Lower leg skin (tissue), 4 donors: ENCODE results near the gene ANKRD34B. TPM values are rescaled to one million over a fixed set of nuclear protein-coding genes. Genes with fewer than 3 reads are reported as not detected.

Experiments
- DNase-seq, 2 donors: peaks; one replicate each; pipeline ENCODE4 v3.0.0-alpha.2; 2019; ENCODE audit warnings: low spot score in 2 of 2
- H3K4me3 ChIP-seq: fragments of 200-600 bp; sonication (generic); 2 replicates; pipeline ENCODE4 v1.5.1; 2017; ENCODE audit warnings: mild to moderate bottlenecking, low read depth; ENCODE audit not compliant: poor library complexity, severe bottlenecking
- POLR2A ChIP-seq, 2 donors: fragments of 450-650 bp; IDR thresholded peaks; one replicate each; pipeline ENCODE4 v1.6.1; 2016 to 2017; ENCODE audit warnings: antibody characterized with exemption in 2 of 2, mild to moderate bottlenecking in 1 of 2, moderate library complexity in 1 of 2
- WGBS, 2 donors: methylation state at CpG; one replicate each; pipeline ENCODE4 v1.1.5; 2018; 5-methylcytosine and 5-hydroxymethylcytosine counted together
- intact Hi-C: fragments of 100-400 bp; cut with DNase I; formaldehyde crosslinking; loops from one replicate; pipeline ENCODE4 v1.15.0; 2023; ENCODE audit warnings: low total_unique reads
- total RNA-seq, 4 donors: library from RNA; depleted of rRNA; stranded (reverse); fragments of >200 nt; gene quantifications; one replicate each; pipeline ENCODE4 v1.1.0, GENCODE V29; 2016
- TF ChIP-seq, protein P1 (sequence below), 3 donors: fragments of 450-650 bp; IDR thresholded peaks; one replicate each; pipeline ENCODE4 v1.5.1; 2016; ENCODE audit warnings: antibody characterized with exemption in 3 of 3, mild to moderate bottlenecking in 3 of 3, moderate library complexity in 2 of 3

Gene ANKRD34B
- total RNA-seq, 4 donors from 2014 or later, result not detected

DNA sequence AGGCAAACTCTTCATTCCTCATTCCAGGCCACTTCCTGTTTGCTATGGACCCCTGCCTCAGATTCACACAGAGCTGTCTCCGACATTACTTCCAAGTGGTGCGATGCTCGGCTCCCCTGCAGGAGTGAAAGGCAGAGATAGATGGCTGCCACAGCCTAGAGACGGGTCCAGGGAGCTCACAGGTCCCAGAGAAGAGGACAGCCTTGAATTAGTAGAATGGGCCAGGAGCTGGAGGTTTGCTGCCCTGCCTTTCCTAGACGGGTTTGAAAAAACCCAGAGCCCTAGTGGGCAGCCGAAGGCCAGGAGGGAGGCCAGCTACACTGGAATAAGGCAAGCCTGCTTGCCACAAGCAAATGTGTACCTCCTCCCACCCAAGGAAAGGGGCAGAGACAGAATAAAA is 1.8 kb downstream of the ANKRD34B start:
- 78 to 81% methylated on average over 6 of the region's 6 CpGs for WGBS, 2 donors
- intact Hi-C loops, result no loop called here
- TF ChIP-seq, protein P1, sequence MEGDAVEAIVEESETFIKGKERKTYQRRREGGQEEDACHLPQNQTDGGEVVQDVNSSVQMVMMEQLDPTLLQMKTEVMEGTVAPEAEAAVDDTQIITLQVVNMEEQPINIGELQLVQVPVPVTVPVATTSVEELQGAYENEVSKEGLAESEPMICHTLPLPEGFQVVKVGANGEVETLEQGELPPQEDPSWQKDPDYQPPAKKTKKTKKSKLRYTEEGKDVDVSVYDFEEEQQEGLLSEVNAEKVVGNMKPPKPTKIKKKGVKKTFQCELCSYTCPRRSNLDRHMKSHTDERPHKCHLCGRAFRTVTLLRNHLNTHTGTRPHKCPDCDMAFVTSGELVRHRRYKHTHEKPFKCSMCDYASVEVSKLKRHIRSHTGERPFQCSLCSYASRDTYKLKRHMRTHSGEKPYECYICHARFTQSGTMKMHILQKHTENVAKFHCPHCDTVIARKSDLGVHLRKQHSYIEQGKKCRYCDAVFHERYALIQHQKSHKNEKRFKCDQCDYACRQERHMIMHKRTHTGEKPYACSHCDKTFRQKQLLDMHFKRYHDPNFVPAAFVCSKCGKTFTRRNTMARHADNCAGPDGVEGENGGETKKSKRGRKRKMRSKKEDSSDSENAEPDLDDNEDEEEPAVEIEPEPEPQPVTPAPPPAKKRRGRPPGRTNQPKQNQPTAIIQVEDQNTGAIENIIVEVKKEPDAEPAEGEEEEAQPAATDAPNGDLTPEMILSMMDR (IDR thresholded peaks at IDR 0.05), result no peak
- TF ChIP-seq POLR2A (IDR thresholded peaks at IDR 0.05), result no peak
- no peak overlapping the region for H3K4me3 ChIP-seq
- no peak for DNase-seq

DNA sequence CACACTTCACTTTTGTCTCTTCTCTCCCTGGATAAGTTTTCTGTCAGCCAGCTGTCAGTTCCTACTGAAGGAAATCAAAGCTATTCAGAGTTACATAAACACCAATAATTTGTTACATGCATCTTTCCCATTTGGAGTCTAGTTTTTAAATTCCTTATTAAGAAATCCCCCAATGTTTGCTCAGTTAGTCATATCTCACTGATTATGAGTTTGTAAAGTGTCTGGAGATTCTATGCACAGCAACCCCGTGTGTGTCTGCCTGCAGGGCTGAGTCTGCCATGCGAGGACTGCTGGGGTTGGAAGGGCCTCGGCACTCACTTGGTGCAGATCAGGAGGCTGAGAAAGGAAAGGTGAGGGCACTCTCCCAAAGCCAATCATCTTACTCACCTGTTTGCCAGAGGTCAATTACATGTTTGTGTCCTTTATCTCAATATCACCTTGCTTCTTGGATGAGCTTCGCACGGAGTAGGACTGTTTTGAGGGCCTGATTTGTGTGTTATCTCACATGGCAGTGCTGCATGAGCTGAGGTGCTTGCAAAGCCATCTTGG is 3.3 kb downstream of the ANKRD34B start:
- intact Hi-C loops, result no loop called here
- WGBS, 2 donors, result 77% methylated on average over 5 of the region's 5 CpGs
- DNase-seq, result no peak
- H3K4me3 ChIP-seq, result no peak overlapping the region
- no peak for TF ChIP-seq POLR2A (IDR thresholded peaks at IDR 0.05)
- TF ChIP-seq, protein P1 (IDR thresholded peaks at IDR 0.05), result no peak

DNA sequence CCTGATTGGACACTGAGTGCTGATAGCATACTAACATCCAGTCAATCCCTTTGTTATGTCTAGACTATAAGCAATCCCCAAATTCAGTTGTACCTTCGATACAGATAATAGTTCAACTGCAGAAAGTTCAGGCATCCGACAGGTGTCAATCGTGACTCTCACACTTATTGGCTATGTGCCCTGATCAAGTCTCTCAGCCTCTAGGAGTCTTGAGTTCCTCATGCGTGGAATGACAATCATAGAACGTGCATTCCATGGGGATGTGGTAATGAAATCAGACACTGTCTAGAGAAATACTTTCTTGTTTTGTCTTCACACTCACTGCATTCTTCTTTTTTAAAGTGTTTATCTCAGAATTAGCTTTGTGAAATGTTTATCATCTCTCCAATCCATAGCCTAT is 4.8 kb downstream of the ANKRD34B start:
- H3K4me3 ChIP-seq, result no peak overlapping the region
- no peak for DNase-seq
- 76 to 82% methylated on average over 5 of the region's 5 CpGs for WGBS, 2 donors
- intact Hi-C loops, result no loop called here
- TF ChIP-seq, protein P1 (IDR thresholded peaks at IDR 0.05), result no peak
- no peak for TF ChIP-seq POLR2A (IDR thresholded peaks at IDR 0.05)

DNA sequence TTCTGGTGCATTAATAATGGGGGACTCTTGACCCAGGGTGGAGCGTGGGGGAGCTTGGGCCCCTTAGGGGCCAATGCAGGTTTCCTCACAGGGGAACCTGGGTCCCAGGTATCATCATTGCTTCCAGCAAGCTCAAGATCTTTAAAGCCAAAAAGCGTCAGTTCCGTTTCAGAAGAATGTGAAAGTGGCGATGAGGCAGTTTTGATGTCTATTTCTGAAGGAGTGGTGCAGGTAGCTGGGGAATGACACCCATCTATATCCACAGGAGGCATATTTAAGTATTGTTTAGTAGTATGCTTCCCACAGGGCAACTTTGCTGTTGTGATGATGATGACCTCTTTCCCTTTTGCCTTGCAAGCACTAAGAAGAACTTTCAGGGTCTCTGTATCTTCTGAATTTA is 10.8 kb downstream of the ANKRD34B start:
- H3K4me3 ChIP-seq, result no peak overlapping the region
- intact Hi-C loops, result no loop called here
- WGBS, 2 donors, result 86 to 95% methylated on average over 4 of the region's 4 CpGs
- TF ChIP-seq, protein P1 (IDR thresholded peaks at IDR 0.05), result no peak
- TF ChIP-seq POLR2A (IDR thresholded peaks at IDR 0.05), result no peak
- no peak for DNase-seq

DNA sequence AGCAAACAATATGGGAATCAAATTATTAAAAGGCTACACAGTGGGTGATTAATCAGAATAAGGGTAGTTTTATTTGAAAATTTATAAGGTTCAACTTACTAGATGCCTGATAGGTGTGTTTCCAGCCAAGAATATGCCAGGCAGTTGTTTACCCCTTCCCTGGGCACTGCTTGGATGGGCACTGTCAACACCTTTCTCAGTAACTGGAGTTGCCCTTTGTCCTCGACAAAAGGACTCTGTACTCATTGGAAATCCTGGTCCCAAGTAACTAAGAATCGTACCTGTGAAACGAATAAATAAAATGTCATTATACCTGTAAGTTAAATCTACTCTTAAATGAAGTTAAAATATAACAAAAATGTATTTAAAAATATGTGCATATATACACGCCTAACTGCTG is 15.0 kb downstream of the ANKRD34B start:
- intact Hi-C loops, result no loop called here
- no peak for DNase-seq
- no peak overlapping the region for H3K4me3 ChIP-seq
- TF ChIP-seq POLR2A (IDR thresholded peaks at IDR 0.05), result no peak
- TF ChIP-seq, protein P1 (IDR thresholded peaks at IDR 0.05), result no peak
- 84 to 88% methylated on average over 4 of the region's 4 CpGs for WGBS, 2 donors

DNA sequence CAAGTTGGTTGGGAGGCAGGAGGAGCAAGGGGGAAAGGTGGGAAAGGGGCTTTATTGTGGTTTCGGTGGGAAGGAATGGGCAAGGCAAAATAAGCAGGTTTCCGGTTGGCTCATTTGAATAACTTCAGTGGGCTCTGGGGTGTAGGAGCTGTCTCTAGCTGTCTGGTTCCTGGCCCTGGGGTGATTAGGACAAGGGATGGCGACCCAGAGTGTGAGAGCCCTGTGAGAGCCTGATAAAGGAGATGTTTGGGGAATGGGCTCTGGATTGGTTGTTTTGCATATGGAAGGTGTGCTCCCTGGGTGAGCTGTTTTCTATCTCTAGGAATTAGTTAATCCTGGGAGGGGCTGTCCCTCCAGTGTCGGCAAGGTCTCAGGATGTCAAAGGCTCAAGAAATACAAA is 15.4 kb downstream of the ANKRD34B start:
- intact Hi-C loops, result no loop called here
- 60 to 61% methylated on average over 4 of the region's 4 CpGs for WGBS, 2 donors
- DNase-seq, result no peak
- no peak overlapping the region for H3K4me3 ChIP-seq
- TF ChIP-seq, protein P1 (IDR thresholded peaks at IDR 0.05), result no peak
